Activated naive CD8-positive, alpha-beta T cell treated with anti-CD3 and anti-CD28 coated beads, Interleukin-2, amount 10 ng/mL, durations not matched to agents 7 days and 5 days (primary cell): ENCODE data around the gene TEAD1. TPM values are rescaled to one million over a fixed set of nuclear protein-coding genes. Genes with fewer than 3 reads are reported as not detected.

Experiments used
- ATAC-seq: fragments of 150-1000 bp; cut with Tn5 transposase; one replicate; pipeline ENCODE4 v1.10.0; 2021; ENCODE audit warnings: low read depth, moderate library complexity
- POLR2A ChIA-PET: fragments of 350-600 bp; sonication (Branson Sonifier 250); formaldehyde crosslinking; loops from one replicate; lab custom pipeline; 2021; ENCODE audit warnings: antibody characterized with exemption; lab: Charles Lee
- DNase-seq: peaks from one replicate; pipeline ENCODE4 v3.0.0; 2021
- H3K27ac Mint-ChIP-seq: one replicate; pipeline ENCODE4 v1.8.0; 2022; ENCODE audit warnings: mild to moderate bottlenecking, mixed read lengths
- H3K27me3 Mint-ChIP-seq: one replicate; pipeline ENCODE4 v1.8.0; 2022; ENCODE audit warnings: mild to moderate bottlenecking, moderate library complexity, mixed read lengths
- H3K36me3 Mint-ChIP-seq: one replicate; pipeline ENCODE4 v1.8.0; 2021; ENCODE audit warnings: mild to moderate bottlenecking, mixed read lengths
- H3K4me1 Mint-ChIP-seq: one replicate; pipeline ENCODE4 v1.8.0; 2021; ENCODE audit warnings: mixed read lengths
- H3K4me3 Mint-ChIP-seq: one replicate; pipeline ENCODE4 v1.8.0; 2022; ENCODE audit warnings: mild to moderate bottlenecking, moderate library complexity, mixed read lengths
- H3K9me3 Mint-ChIP-seq: one replicate; pipeline ENCODE4 v1.8.0; 2021; ENCODE audit warnings: mixed read lengths
- total RNA-seq, 2 experiments: library from RNA; stranded (reverse); gene quantifications; one replicate each; pipeline ENCODE4 v1.2.3, GENCODE V29; 2021

The TEAD1 gene
- total RNA-seq, 2 experiments from 2014 or later: not detected

- H3K27ac Mint-ChIP-seq: no peak overlapping the region
- ATAC-seq (no peak), DNase-seq (no peak)
- no peaks in the 10 kb centered on the region for H3K9me3 Mint-ChIP-seq
- H3K4me3 Mint-ChIP-seq: no peak overlapping the region
- no peaks in the 10 kb centered on the region for H3K36me3 Mint-ChIP-seq
- peaks cover 8% of the 10 kb centered on the region for H3K27me3 Mint-ChIP-seq
- POLR2A ChIA-PET: no interaction called here
- no peaks in the 10 kb centered on the region for H3K4me1 Mint-ChIP-seq
Measured at GRCh38 chr11:12983336-12983735, 309.1 kb downstream of the TEAD1 start.

- DNase-seq: no peak
- Mint-ChIP-seq H3K4me1 (no peaks in the 10 kb centered on the region), H3K36me3 (no peaks in the 10 kb centered on the region), H3K27me3 (peaks cover 8% of the 10 kb centered on the region), H3K27ac (no peak overlapping the region), H3K4me3 (no peak overlapping the region), H3K9me3 (no peaks in the 10 kb centered on the region)
- POLR2A ChIA-PET: no interaction called here
- ATAC-seq: no peak
Measured at GRCh38 chr11:12986194-12986898, 312.1 kb downstream of the TEAD1 start.

- Mint-ChIP-seq H3K36me3 (no peaks in the 10 kb centered on the region), H3K4me1 (no peaks in the 10 kb centered on the region), H3K27ac (no peak overlapping the region), H3K4me3 (no peak overlapping the region), H3K9me3 (no peaks in the 10 kb centered on the region), H3K27me3 (peaks cover 5% of the 10 kb centered on the region)
- DNase-seq: no peak
- ATAC-seq: no peak
- POLR2A ChIA-PET: no interaction called here
Measured at GRCh38 chr11:12989428-12990161, 315.4 kb downstream of the TEAD1 start.

- Mint-ChIP-seq H3K9me3 (no peaks in the 10 kb centered on the region), H3K27me3 (peaks cover 5% of the 10 kb centered on the region), H3K4me3 (no peak overlapping the region), H3K4me1 (no peaks in the 10 kb centered on the region), H3K36me3 (no peaks in the 10 kb centered on the region), H3K27ac (no peak overlapping the region)
- DNase-seq (no peak), ATAC-seq (no peak)
- POLR2A ChIA-PET: no interaction called here
Measured at GRCh38 chr11:12990162-12990480, 315.9 kb downstream of the TEAD1 start.

GRCh38 chr11:12991426-12991825 is 317.2 kb downstream of the TEAD1 start:
- peaks cover 5% of the 10 kb centered on the region for H3K27me3 Mint-ChIP-seq
- no peak overlapping the region for H3K27ac Mint-ChIP-seq
- H3K36me3 Mint-ChIP-seq: no peaks in the 10 kb centered on the region
- DNase-seq (no peak), ATAC-seq (no peak)
- no peaks in the 10 kb centered on the region for H3K4me1 Mint-ChIP-seq
- H3K9me3 Mint-ChIP-seq: no peaks in the 10 kb centered on the region
- POLR2A ChIA-PET: no interaction called here
- H3K4me3 Mint-ChIP-seq: no peak overlapping the region

- peaks cover 13% of the 10 kb centered on the region for H3K27me3 Mint-ChIP-seq
- no peaks in the 10 kb centered on the region for H3K9me3 Mint-ChIP-seq
- no peak overlapping the region for H3K27ac Mint-ChIP-seq
- DNase-seq (no peak), ATAC-seq (no peak)
- no peaks in the 10 kb centered on the region for H3K4me1 Mint-ChIP-seq
- H3K4me3 Mint-ChIP-seq: no peak overlapping the region
- POLR2A ChIA-PET: no interaction called here
- H3K36me3 Mint-ChIP-seq: no peaks in the 10 kb centered on the region
Measured at GRCh38 chr11:12993626-12994025, 319.4 kb downstream of the TEAD1 start.
